ENCODE results near the gene RNF220. TPM values are rescaled to one million over a fixed set of nuclear protein-coding genes. Genes with fewer than 3 reads are reported as not detected.
A peak's percentile ranks its signal among the peaks of the same experiment; 100 is the strongest.

RNF220 gene
- total and polyA plus RNA-seq, 9 donors, result 54.5 to 63.4 (median 56.7) TPM

DNA sequence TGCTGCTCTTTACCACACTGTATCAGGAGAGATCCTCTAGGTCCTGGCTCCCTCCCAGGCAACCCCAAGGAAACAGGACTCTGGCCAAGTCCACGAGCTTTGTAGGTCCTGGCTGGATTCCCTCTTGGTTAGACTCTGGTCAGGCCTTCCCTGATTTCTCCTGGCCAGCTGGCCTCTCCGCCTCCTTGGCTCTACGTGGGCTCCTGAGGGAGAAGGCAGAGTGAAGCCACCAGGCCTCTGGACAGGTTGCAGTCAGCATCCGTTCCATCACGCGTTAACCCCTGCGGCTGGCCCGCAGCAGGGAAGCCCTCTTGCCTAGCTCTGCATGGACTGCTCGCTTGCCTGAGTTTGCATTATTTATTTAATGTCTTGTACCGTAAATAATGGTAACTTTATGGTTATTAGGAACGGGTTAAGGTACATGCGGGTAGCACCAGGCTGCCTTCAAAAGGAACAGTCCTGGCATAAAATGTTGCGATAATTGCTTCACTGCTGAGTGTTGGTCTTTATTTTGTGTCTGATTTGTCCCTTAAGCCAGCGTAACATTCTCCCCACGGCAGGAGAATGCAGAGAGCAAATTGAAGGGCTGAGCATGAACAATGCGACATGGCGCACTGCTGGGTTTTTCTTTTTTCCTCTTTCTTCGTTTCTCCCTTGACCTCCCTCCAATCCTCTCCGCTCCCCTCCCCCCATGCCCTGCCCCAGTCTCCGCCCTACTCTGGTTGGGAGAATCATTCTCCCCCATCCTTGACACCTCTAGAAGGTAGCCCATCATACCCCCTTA lies 100.3 kb downstream of the RNF220 start:
- 47% methylated on average over 10 of the region's 20 CpGs for WGBS (ENCODE audit: insufficient coverage)
- Histone ChIP-seq H3K27me3 (ENCODE audit: control insufficient read depth, insufficient read depth, low read length) (peaks cover 28% of the 10 kb centered on the region), H3K9me3 (replicated peaks; ENCODE audit: control insufficient read depth, low read depth, low read length) (no peaks in the 10 kb centered on the region), H3K27ac (ENCODE audit: low read length) (no peak overlapping the region), H3K4me3 (ENCODE audit: low read length) (no peak overlapping the region), H3K36me3 (ENCODE audit: control insufficient read depth, insufficient read depth, low read length) (no peaks in the 10 kb centered on the region), H3K4me1 (ENCODE audit: control insufficient read depth, insufficient read depth, low read length) (peaks cover 34% of the 10 kb centered on the region)
- DNase-seq, result peak; percentile 47

DNA sequence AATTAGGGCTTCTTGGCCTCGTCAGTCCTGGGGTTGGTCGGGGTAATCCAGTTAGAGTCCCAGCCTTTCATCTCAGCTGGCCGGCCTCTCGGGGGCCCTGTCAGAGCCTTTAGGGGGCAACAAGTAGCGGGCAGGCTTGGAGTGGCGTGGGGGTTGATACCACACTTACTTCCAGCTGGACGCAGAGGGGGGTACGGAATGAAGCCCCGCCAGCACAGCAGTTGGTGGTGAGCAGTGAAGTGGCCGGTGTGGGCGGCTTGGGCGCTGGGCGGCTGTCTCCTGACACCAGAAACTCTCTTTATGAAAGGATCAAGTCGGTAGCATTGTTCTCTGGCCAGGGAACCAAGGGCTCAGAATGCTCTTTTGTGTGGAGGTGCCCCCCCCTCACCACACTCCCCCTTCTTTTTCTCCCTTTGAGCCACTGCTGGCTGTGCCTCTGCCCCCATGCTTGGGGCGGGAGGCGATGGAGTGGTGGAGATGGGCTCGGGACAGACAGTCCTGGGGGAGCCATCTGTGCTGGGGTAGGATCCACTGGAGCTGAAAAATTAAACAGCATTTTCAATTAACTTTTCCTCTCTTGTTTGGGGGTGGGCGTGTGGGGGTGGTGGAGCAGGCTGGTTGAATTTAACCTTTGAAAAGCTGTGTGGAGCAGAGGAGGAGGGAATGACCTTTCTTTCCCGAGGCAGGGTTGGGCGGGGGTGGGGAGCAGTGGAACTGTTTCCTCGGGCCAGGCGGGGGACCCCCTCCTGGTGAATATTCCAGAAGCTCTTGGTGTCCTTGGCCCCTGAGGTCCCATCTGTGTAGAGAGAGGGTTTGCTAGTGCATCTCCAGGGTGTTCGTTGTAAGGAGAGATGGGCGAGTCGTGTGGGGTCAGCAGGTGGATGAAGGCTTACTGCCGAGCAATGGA lies 102.7 kb downstream of the RNF220 start:
- peaks cover 20% of the 10 kb centered on the region for H3K4me1 ChIP-seq (ENCODE audit: control insufficient read depth, insufficient read depth, low read length)
- no peak for DNase-seq
- no peaks in the 10 kb centered on the region for H3K9me3 ChIP-seq (replicated peaks; ENCODE audit: control insufficient read depth, low read depth, low read length)
- H3K4me3 ChIP-seq (ENCODE audit: low read length), result no peak overlapping the region
- 36% methylated on average over 13 of the region's 26 CpGs for WGBS (ENCODE audit: insufficient coverage)
- no peaks in the 10 kb centered on the region for H3K36me3 ChIP-seq (ENCODE audit: control insufficient read depth, insufficient read depth, low read length)
- no peak overlapping the region for H3K27ac ChIP-seq (ENCODE audit: low read length)
- H3K27me3 ChIP-seq (ENCODE audit: control insufficient read depth, insufficient read depth, low read length), result peaks cover 32% of the 10 kb centered on the region

DNA sequence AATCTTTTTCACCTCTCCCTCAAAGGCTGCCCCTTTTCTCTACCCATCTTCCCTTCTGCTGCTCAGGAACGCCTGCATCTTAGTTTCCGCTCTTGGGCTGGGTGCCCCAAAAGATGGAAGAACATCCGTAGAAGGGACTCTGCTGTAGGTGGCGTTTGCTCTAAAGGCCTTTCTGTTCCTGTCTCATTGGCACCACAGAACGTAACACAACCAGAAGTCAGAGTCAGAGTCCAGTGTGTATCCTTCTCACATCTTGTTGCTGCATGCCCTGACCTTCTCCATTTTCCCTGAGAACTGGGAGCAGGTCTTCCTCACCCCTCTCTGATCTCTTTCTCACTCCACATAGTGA lies 103.3 kb downstream of the RNF220 start:
- Histone ChIP-seq H3K36me3 (ENCODE audit: control insufficient read depth, insufficient read depth, low read length) (no peaks in the 10 kb centered on the region), H3K4me1 (ENCODE audit: control insufficient read depth, insufficient read depth, low read length) (peaks cover 20% of the 10 kb centered on the region), H3K9me3 (replicated peaks; ENCODE audit: control insufficient read depth, low read depth, low read length) (no peaks in the 10 kb centered on the region), H3K27ac (ENCODE audit: low read length) (no peak overlapping the region), H3K4me3 (ENCODE audit: low read length) (no peak overlapping the region), H3K27me3 (ENCODE audit: control insufficient read depth, insufficient read depth, low read length) (peaks cover 35% of the 10 kb centered on the region)
- DNase-seq, result no peak
- WGBS (ENCODE audit: insufficient coverage), result 78% methylated on average over 5 of the region's 5 CpGs

DNA sequence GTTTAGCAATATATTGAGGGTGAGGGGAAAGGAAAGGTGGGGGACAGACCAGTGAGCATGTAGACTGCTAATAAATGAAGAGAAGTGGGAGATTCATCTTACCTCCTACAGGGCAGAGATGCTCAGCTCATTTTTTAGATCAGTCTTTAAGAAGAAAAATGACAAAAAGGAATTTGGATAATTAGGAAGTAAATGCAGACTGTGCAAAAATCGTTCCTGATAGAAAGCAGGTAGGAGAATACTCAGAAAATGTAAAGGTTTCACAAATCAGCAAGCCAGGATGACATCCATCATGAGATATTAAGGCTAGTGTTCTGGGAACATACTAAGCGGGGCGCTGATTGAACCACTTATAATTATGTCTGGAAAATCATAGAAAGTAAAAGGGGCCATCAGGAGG lies 106.3 kb downstream of the RNF220 start:
- 0% methylated on average over 1 of the region's 3 CpGs for WGBS (ENCODE audit: insufficient coverage)
- peaks cover 33% of the 10 kb centered on the region for H3K27me3 ChIP-seq (ENCODE audit: control insufficient read depth, insufficient read depth, low read length)
- H3K27ac ChIP-seq (ENCODE audit: low read length), result no peak overlapping the region
- no peak overlapping the region for H3K4me3 ChIP-seq (ENCODE audit: low read length)
- H3K4me1 ChIP-seq (ENCODE audit: control insufficient read depth, insufficient read depth, low read length), result peaks cover 13% of the 10 kb centered on the region
- no peaks in the 10 kb centered on the region for H3K9me3 ChIP-seq (replicated peaks; ENCODE audit: control insufficient read depth, low read depth, low read length)
- no peak for DNase-seq
- no peaks in the 10 kb centered on the region for H3K36me3 ChIP-seq (ENCODE audit: control insufficient read depth, insufficient read depth, low read length)

DNA sequence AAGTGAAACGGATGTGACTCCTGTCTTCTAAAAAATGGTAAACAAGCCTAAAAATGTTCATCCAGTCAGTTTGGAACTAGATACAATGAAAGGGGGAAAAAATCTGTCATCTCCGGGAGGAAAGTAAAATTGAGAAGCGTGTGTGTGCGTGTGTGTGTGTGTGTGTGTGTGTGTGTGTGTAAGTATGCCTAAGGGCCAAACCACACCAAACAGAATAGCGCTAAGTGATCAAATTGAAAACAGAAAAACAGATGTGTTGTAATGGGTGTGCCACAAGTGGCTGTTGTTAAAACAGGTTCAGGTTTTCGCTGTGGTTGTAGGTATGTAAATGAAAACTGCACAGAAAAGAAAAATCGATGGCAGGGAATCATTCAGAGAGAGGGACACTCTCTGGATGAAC lies 106.7 kb downstream of the RNF220 start:
- Histone ChIP-seq H3K27ac (ENCODE audit: low read length) (no peak overlapping the region), H3K36me3 (ENCODE audit: control insufficient read depth, insufficient read depth, low read length) (no peaks in the 10 kb centered on the region), H3K4me1 (ENCODE audit: control insufficient read depth, insufficient read depth, low read length) (peaks cover 12% of the 10 kb centered on the region), H3K27me3 (ENCODE audit: control insufficient read depth, insufficient read depth, low read length) (peaks cover 33% of the 10 kb centered on the region), H3K9me3 (replicated peaks; ENCODE audit: control insufficient read depth, low read depth, low read length) (no peaks in the 10 kb centered on the region), H3K4me3 (ENCODE audit: low read length) (no peak overlapping the region)
- peak; percentile 17 for DNase-seq
- 33% methylated on average over 1 of the region's 7 CpGs for WGBS (ENCODE audit: insufficient coverage)

DNA sequence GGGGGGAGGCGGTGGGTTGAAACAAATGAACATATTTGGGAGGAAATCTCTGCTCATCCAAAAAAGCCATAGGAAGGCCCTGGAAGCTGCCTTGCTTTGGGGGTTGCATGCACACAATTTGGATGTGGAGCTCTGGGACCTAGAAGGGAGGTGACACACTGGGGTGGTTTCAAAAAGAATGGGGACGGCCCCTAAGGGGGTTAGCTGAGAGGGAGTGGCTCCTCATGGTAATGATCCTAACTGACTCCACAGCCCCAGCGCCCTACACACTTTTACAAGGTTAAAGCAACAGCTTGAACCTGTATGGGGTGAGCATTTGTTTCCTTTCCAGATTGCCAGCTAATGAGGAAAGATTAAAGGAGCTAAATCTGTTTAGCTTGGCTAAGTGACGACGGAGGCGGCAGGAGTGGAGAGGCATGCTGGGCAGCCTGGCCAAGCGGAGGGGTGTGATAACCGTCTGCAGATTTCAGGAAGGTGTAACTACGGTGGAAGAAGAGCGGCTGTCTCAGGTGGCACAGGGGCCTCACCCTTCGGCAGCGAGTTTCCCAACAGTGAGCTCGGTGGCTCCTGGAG lies 107.3 kb downstream of the RNF220 start:
- DNase-seq, result no peak
- WGBS (ENCODE audit: insufficient coverage), result 62% methylated on average over 10 of the region's 13 CpGs
- Histone ChIP-seq H3K36me3 (ENCODE audit: control insufficient read depth, insufficient read depth, low read length) (no peaks in the 10 kb centered on the region), H3K4me1 (ENCODE audit: control insufficient read depth, insufficient read depth, low read length) (peaks cover 5% of the 10 kb centered on the region), H3K27ac (ENCODE audit: low read length) (no peak overlapping the region), H3K9me3 (replicated peaks; ENCODE audit: control insufficient read depth, low read depth, low read length) (no peaks in the 10 kb centered on the region), H3K4me3 (ENCODE audit: low read length) (no peak overlapping the region), H3K27me3 (ENCODE audit: control insufficient read depth, insufficient read depth, low read length) (peaks cover 33% of the 10 kb centered on the region)

DNA sequence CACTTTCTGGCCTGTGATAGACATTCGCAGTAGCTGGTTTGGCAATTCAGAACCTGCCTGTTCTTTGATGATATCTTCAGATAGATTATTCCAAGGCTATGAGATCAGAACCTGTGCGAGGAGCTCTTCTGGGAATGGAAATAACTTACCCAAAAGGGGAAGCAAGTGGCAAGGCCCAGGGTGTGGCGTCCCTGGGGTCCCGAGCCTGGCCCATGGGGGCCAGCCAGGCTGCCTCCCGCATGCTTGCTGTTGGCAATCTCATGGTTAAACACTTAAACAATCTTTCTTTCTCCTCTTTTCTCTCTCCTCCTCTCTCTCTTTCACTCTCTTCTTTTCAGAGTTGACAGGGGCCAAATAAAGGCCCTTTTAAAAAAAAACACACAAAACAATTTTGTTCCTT lies 108.1 kb downstream of the RNF220 start:
- DNase-seq, result no peak
- H3K27me3 ChIP-seq (ENCODE audit: control insufficient read depth, insufficient read depth, low read length), result peaks cover 26% of the 10 kb centered on the region
- 76% methylated on average over 4 of the region's 5 CpGs for WGBS (ENCODE audit: insufficient coverage)
- no peaks in the 10 kb centered on the region for H3K36me3 ChIP-seq (ENCODE audit: control insufficient read depth, insufficient read depth, low read length)
- H3K4me1 ChIP-seq (ENCODE audit: control insufficient read depth, insufficient read depth, low read length), result no peaks in the 10 kb centered on the region
- no peak overlapping the region for H3K4me3 ChIP-seq (ENCODE audit: low read length)
- no peak overlapping the region for H3K27ac ChIP-seq (ENCODE audit: low read length)
- H3K9me3 ChIP-seq (replicated peaks; ENCODE audit: control insufficient read depth, low read depth, low read length), result no peaks in the 10 kb centered on the region

DNA sequence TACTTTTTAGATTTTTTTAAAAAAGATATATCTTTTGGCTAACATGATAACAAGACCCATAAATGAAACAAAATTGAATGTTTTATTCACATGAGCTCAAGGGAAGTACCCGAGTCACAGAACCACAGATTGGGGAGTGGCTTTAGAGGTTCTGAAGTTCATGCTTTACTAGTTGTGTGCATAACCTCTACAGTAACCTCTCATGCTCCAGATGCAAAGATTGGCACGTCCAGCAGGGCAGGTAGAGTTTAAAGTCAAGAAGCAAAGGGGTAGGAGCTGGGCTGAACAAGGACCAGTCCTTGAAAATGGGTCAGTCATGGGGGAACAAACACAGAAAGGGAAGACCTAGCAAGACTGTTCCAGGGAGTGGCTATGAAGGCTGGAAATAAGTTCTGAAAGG lies 109.6 kb downstream of the RNF220 start:
- Histone ChIP-seq H3K4me3 (ENCODE audit: low read length) (no peak overlapping the region), H3K4me1 (ENCODE audit: control insufficient read depth, insufficient read depth, low read length) (no peaks in the 10 kb centered on the region), H3K36me3 (ENCODE audit: control insufficient read depth, insufficient read depth, low read length) (no peaks in the 10 kb centered on the region), H3K27ac (ENCODE audit: low read length) (no peak overlapping the region), H3K27me3 (ENCODE audit: control insufficient read depth, insufficient read depth, low read length) (peaks cover 19% of the 10 kb centered on the region), H3K9me3 (replicated peaks; ENCODE audit: control insufficient read depth, low read depth, low read length) (no peaks in the 10 kb centered on the region)
- no CpG with 5 or more reads among the region's 2 CpGs for WGBS (ENCODE audit: insufficient coverage)
- no peak for DNase-seq

DNA sequence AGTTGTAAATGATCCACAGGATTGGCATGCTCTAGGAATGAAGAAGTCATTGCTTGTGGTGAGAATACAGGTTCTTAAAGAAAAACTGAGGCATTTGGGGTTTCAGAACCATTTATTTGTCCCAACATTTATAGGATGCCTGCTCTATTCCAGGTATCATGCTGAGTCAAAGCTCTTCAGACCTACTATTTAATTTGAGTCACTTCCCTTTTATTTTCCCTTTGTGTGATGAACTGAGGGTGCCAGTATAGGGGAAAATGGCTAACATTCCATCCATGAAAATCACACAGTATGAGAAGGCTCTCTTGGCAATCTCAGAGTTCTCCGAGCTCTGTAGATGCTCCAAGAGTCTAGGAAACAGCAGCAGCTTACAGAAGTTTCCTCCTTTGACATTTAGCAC lies 110.4 kb downstream of the RNF220 start:
- DNase-seq, result no peak
- Histone ChIP-seq H3K36me3 (ENCODE audit: control insufficient read depth, insufficient read depth, low read length) (no peaks in the 10 kb centered on the region), H3K4me3 (ENCODE audit: low read length) (no peak overlapping the region), H3K27ac (ENCODE audit: low read length) (no peak overlapping the region), H3K4me1 (ENCODE audit: control insufficient read depth, insufficient read depth, low read length) (no peaks in the 10 kb centered on the region), H3K9me3 (replicated peaks; ENCODE audit: control insufficient read depth, low read depth, low read length) (no peaks in the 10 kb centered on the region), H3K27me3 (ENCODE audit: control insufficient read depth, insufficient read depth, low read length) (peaks cover 17% of the 10 kb centered on the region)
- WGBS (ENCODE audit: insufficient coverage), result no CpG with 5 or more reads among the region's 1 CpG

DNA sequence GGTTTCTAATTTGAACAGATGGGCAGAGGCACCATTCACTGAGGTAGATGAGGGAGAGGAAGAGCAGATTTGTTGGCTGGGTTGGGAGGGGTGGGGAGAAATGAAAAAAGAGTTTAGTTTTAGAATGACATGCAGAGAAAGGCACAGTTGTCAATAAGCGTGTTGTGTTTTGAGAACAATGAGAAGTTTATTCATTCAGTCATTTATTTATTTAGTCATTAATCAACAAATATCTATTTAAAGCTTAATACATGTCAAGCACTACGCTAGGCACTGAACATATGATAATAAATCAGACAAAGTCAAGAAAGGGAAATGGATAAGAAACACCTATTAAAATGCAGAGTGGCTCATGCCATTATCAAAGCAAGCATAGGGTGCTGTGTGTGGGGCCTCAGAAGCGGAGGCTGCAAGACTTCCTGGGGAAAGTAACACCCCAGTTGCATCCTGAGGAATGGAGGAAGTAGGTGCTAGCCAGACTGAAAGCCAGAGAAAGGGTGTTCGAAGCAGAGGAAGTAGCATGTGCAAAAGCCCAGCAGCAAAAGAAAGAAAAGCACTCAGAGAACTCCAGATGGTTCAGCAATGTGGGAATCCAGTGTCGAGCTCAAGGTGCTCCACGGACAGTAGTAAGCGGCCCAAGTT lies 114.1 kb downstream of the RNF220 start:
- peaks cover 4% of the 10 kb centered on the region for H3K4me1 ChIP-seq (ENCODE audit: control insufficient read depth, insufficient read depth, low read length)
- no peaks in the 10 kb centered on the region for H3K9me3 ChIP-seq (replicated peaks; ENCODE audit: control insufficient read depth, low read depth, low read length)
- 59% methylated on average over 2 of the region's 7 CpGs for whole genome bisulfite sequencing (ENCODE audit: insufficient coverage)
- no peak overlapping the region for H3K27ac ChIP-seq (ENCODE audit: low read length)
- H3K27me3 ChIP-seq (ENCODE audit: control insufficient read depth, insufficient read depth, low read length), result peaks cover 17% of the 10 kb centered on the region
- DNase-seq, result peak; percentile 16
- H3K36me3 ChIP-seq (ENCODE audit: control insufficient read depth, insufficient read depth, low read length), result no peaks in the 10 kb centered on the region
- no peak overlapping the region for H3K4me3 ChIP-seq (ENCODE audit: low read length)
